VCaP (cell line): Measurements from ENCODE around the gene CAMSAP1.

Experiments
- H3K27ac ChIP-seq: fragments of 450-650 bp; 2 replicates; pipeline ENCODE4 v1.5.1; 2017
- CTCF ChIP-seq: fragments of 450-650 bp; conservative IDR thresholded peaks from 2 replicates; pipeline ENCODE4 v1.5.1; 2017; ENCODE audit warnings: mild to moderate bottlenecking, moderate library complexity

The CAMSAP1 gene

GRCh38 chr9:135903358-135903656 is 4.0 kb downstream of the CAMSAP1 start:
- H3K27ac ChIP-seq = peak overlapping the region; percentile 96
- no peak for TF ChIP-seq CTCF

- TF ChIP-seq CTCF = no peak
- peak overlapping the region; percentile 96; the same call in 1 of the 2 replicates for H3K27ac ChIP-seq
These were observed 4.5 kb downstream of the CAMSAP1 start for GRCh38 chr9:135902655-135903357.

GRCh38 chr9:135901826-135902225 is 5.5 kb downstream of the CAMSAP1 start:
- TF ChIP-seq CTCF = no peak

GRCh38 chr9:135901031-135901758 is 6.2 kb downstream of the CAMSAP1 start:
- H3K27ac ChIP-seq = no peak overlapping the region
- no peak for TF ChIP-seq CTCF

More at GRCh38 chr9:135901826-135902225, 5.5 kb downstream of the CAMSAP1 start:
- no peak overlapping the region for H3K27ac ChIP-seq

- no peak overlapping the region for H3K27ac ChIP-seq
- TF ChIP-seq CTCF = no peak
These were observed 8.5 kb downstream of the CAMSAP1 start for GRCh38 chr9:135898634-135899407.

- H3K27ac ChIP-seq = no peak overlapping the region
- no peak for TF ChIP-seq CTCF
These were observed 10.7 kb downstream of the CAMSAP1 start for GRCh38 chr9:135896626-135897025.

- no peak for TF ChIP-seq CTCF
- no peak overlapping the region for H3K27ac ChIP-seq
These were observed 11.1 kb downstream of the CAMSAP1 start for GRCh38 chr9:135896205-135896604.
